Transverse colon (tissue), 4 donors: ENCODE results near the gene PSMC3.

Experiments
- CTCF ChIP-seq, 5 experiments: fragments of 200-600 bp in 3 of 5; fragments of 450-650 bp in 2 of 5; sonication (generic) in 3 of 5; IDR thresholded peaks; 1 replicate in 2 of 5; 2 replicates in 3 of 5; pipeline ENCODE4 v1.5.1; 2016 to 2017; ENCODE audit warnings: antibody characterized with exemption in 5 of 5, inconsistent platforms in 3 of 5, mild to moderate bottlenecking in 2 of 5, moderate library complexity in 1 of 5
- EP300 ChIP-seq: sonication (generic); formaldehyde crosslinking; IDR thresholded peaks from one replicate; pipeline ENCODE4 v1.6.1; 2017; ENCODE audit warnings: antibody characterized with exemption, low read depth
- POLR2AphosphoS5 ChIP-seq, 3 donors: sonication (generic); formaldehyde crosslinking; IDR thresholded peaks; one replicate each; pipeline ENCODE4 v1.6.1; 2016; ENCODE audit warnings: antibody characterized with exemption in 3 of 3

GRCh38 chr11:47468598-47469214, 42.5 kb upstream of the PSMC3 start:
- no peak for TF ChIP-seq CTCF (IDR thresholded peaks at IDR 0.05)
- TF ChIP-seq EP300: no peak
- no peak for TF ChIP-seq POLR2AphosphoS5 (IDR thresholded peaks at IDR 0.05)
